Activated T-helper 17 cell treated with anti-CD3 and anti-CD28 coated beads, Interleukin-2, amount 50 U/mL, for 72 hours (primary cell): Measurements from ENCODE around the gene CAPZA2. TPM values are rescaled to one million over a fixed set of nuclear protein-coding genes. Genes with fewer than 3 reads are reported as not detected.

Experiments
- ATAC-seq: fragments of 150-1000 bp; cut with Tn5 transposase; replicated peaks from 2 replicates; pipeline ENCODE4 v1.10.0; 2021; ENCODE audit warnings: mild to moderate bottlenecking, moderate library complexity
- H3K27ac Mint-ChIP-seq: one replicate; pipeline ENCODE4 v1.8.0; 2022; ENCODE audit warnings: mixed read lengths
- H3K27me3 Mint-ChIP-seq: one replicate; pipeline ENCODE4 v1.8.0; 2022; ENCODE audit warnings: mixed read lengths
- H3K36me3 Mint-ChIP-seq: one replicate; pipeline ENCODE4 v1.8.0; 2022; ENCODE audit warnings: low read depth, mild to moderate bottlenecking, mixed read lengths
- H3K4me1 Mint-ChIP-seq: one replicate; pipeline ENCODE4 v1.8.0; 2022; ENCODE audit warnings: mixed read lengths
- H3K4me3 Mint-ChIP-seq: one replicate; pipeline ENCODE4 v1.8.0; 2022; ENCODE audit warnings: mild to moderate bottlenecking, mixed read lengths
- H3K9me3 Mint-ChIP-seq: one replicate; pipeline ENCODE4 v1.8.0; 2022; ENCODE audit warnings: mixed read lengths
- total RNA-seq, 2 donors: library from RNA; stranded (reverse); gene quantifications; one replicate each; pipeline ENCODE4 v1.2.3, GENCODE V29; 2022

Gene CAPZA2
- total RNA-seq, 2 donors from 2014 or later = 108 to 181 TPM

DNA sequence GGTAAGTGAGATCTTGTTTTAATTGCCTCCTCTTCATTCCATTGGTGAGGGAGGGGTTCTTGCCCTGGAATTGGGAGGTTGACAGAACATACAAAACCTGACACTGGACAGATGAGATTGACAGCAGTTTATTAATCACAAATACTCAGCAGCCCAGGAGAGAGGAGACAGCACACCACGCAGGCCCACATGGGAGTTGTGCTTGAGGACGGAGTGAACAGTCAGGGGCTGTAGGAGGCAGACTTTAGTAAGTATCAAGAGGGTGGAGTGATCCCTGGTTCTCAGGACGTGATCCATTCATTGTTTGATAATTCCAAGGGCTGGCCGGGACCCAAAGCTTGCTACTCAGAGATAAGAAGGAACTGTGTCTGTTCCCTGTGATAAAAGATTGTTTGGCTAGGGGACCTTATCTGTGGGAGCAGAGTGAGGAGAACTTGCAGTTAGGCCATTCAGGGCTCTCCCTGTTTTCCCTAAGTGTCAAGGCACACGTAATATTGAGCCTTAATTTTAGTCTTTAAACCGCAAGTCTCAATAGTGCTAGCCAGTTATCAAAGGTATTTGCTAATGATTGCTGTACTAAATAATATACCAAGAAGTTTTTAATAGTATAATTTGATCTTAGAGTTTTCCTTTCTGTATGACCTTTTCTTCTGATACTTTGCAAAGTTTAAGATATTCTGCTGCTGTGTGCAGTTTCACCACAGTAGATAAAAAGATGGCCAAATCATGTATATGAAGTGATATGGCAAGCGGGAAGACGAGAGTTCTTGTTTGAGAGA lies 14.5 kb downstream of the CAPZA2 start:
- Mint-ChIP-seq H3K27ac (no peak overlapping the region), H3K4me3 (no peak overlapping the region), H3K4me1 (peaks cover 13% of the 10 kb centered on the region), H3K27me3 (no peaks in the 10 kb centered on the region), H3K36me3 (peaks cover 48% of the 10 kb centered on the region), H3K9me3 (no peaks in the 10 kb centered on the region)
- no peak for ATAC-seq

DNA sequence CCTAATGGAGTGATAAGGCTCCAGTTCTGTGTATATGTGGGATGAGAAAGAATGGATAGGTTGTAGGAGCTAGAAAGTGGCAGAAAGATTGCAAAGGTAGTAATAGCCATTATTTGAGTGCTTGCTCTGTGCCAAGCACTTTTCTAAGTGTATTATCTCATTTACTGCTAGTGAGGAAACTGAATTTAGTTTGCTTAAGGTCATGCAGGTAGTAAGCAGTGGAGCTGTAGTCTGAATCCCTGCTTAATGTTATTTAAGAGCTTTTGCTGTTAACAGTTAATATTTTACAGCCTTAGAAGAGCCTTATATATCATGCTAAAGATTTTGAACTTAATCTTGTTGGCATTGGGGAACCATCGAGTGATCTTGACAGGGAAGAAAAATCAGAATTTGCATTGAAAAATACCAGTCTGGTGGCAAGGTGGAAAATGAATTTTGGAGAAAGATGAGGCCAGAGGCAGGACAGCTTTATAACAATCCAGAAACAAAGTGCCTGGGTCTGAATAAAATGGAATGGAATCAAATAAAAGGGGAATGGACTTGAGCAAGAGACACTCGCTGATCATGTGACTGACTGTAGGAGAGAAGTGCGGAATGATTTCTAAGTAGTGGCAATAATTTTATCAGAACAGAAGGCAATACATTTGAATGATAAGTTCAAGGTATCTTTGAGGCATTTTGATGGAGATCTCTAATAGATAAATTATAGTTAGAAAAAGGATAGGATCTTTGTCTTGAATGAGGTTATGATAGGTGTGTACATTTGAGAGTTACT lies 15.2 kb downstream of the CAPZA2 start:
- Mint-ChIP-seq H3K36me3 (peaks cover 45% of the 10 kb centered on the region), H3K9me3 (no peaks in the 10 kb centered on the region), H3K4me3 (no peak overlapping the region), H3K4me1 (peaks cover 10% of the 10 kb centered on the region), H3K27ac (no peak overlapping the region), H3K27me3 (no peaks in the 10 kb centered on the region)
- ATAC-seq = no peak

DNA sequence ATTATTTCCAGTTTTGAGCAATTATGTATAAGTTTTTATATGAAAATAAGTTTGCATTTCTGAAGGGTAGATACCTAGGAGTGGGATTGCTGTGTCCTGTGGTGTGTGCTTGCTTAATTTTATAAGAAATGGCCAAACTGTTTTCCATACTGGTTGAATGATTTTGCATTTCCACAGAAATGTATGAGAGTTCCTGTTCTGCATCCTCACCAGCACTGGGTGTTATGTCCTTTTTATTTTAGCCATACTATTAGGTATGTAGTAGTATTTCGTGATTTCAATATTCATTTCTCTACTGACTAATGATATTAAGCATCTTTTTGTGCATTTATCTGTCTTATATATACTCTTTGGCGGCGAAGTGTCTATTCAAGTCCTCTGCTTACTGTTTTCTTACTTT lies 22.3 kb downstream of the CAPZA2 start:
- H3K36me3 Mint-ChIP-seq = peaks cover 68% of the 10 kb centered on the region
- no peaks in the 10 kb centered on the region for H3K9me3 Mint-ChIP-seq
- H3K27ac Mint-ChIP-seq = no peak overlapping the region
- peaks cover 12% of the 10 kb centered on the region for H3K4me1 Mint-ChIP-seq
- H3K4me3 Mint-ChIP-seq = no peak overlapping the region
- no peak for ATAC-seq
- no peaks in the 10 kb centered on the region for H3K27me3 Mint-ChIP-seq

DNA sequence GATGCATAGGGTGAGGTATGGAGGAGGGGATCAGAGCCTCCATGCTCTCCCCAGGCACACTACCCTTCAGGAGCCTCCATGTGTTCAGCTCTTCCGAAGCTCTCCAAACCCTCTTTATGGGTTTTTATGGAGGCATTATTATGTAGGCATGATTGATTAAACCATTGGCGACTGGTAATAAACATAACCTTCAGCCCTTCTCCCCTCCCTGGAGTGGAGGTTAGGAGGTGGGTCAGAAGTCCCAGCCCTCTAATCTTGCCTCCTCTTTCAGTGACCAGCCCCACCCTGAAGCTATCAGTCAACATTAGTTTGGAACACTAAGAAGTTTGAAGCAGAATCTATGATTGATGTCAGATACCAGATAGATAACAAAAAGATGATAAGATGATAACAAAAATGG lies 23.3 kb downstream of the CAPZA2 start:
- Mint-ChIP-seq H3K27ac (peak overlapping the region; percentile 17), H3K4me1 (peaks cover 12% of the 10 kb centered on the region), H3K27me3 (no peaks in the 10 kb centered on the region), H3K4me3 (no peak overlapping the region), H3K9me3 (no peaks in the 10 kb centered on the region), H3K36me3 (peaks cover 67% of the 10 kb centered on the region)
- no peak for ATAC-seq

DNA sequence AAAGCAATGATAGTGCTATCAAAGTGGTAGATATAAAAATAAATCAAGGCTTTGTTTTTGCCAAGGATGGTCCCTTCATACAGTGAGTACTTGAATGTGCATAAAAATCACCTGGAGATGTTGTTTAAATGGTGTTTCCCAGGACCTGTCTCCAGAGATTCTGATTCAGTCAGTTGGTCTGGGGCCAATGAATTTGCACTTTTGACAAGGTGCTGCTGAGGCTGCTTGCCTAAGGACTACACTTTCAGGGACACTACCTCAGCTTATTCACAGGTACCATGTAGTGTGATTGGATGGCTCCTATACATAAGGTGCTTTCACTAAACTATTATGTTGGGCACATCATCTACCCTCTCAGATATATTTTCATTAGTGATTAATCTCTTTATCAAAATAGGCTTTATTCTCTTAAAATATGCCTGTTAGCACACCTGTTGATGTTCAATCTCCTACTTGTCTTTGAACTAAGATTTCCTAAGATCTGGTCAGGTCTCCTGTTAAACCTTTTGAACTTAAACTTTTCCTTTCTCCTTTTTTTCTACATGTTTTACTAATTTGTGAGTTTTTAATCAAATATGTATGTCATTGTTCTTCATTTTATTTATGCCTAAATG lies 24.3 kb downstream of the CAPZA2 start:
- no peak for ATAC-seq
- Mint-ChIP-seq H3K4me1 (peaks cover 12% of the 10 kb centered on the region), H3K27me3 (no peaks in the 10 kb centered on the region), H3K27ac (peak overlapping the region; percentile 17), H3K4me3 (no peak overlapping the region), H3K36me3 (peaks cover 64% of the 10 kb centered on the region), H3K9me3 (no peaks in the 10 kb centered on the region)

DNA sequence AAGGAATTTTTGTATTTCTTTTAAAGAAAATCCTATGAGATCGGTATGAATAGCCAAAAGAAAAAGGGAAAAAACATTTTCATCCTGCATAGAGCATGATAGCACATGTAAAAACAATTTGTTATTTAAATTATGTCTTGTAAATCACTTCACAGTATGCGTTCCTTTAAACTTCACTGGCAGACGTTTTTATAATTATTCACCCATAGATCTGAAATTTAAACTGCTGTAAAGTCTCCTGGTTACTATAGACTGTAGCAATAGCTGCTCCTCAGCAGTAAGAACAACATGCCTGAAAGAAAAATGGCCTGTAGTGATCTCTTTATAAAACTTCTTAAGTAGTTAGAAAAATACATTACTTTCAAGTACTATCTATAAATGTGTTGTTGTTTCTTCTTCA lies 26.5 kb downstream of the CAPZA2 start:
- Mint-ChIP-seq H3K4me3 (no peak overlapping the region), H3K9me3 (no peaks in the 10 kb centered on the region), H3K27me3 (no peaks in the 10 kb centered on the region), H3K36me3 (peaks cover 87% of the 10 kb centered on the region), H3K27ac (no peak overlapping the region), H3K4me1 (peaks cover 17% of the 10 kb centered on the region)
- no peak for ATAC-seq

DNA sequence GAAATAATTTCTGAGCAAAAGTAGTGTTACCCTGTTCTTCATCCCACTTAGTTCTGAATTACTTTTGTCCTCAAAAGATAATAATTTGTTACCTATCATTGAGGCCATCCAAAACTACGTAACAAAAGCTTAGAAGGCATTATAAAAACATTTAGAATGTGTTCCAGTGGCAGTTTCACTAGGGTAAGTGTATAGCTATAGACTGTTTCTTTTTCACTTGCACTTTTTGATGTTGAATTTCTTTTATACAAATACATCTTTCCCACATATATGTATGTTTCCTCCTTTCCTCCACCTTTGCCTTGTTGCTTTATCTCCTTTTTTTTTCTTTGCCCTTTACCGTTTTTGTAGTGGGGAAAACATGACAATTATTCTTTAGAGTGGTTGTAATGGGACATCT lies 33.5 kb downstream of the CAPZA2 start:
- ATAC-seq = no peak
- peaks cover 85% of the 10 kb centered on the region for H3K36me3 Mint-ChIP-seq
- no peaks in the 10 kb centered on the region for H3K9me3 Mint-ChIP-seq
- no peak overlapping the region for H3K4me3 Mint-ChIP-seq
- H3K27me3 Mint-ChIP-seq = no peaks in the 10 kb centered on the region
- H3K4me1 Mint-ChIP-seq = peaks cover 17% of the 10 kb centered on the region
- peak overlapping the region; percentile 18 for H3K27ac Mint-ChIP-seq

DNA sequence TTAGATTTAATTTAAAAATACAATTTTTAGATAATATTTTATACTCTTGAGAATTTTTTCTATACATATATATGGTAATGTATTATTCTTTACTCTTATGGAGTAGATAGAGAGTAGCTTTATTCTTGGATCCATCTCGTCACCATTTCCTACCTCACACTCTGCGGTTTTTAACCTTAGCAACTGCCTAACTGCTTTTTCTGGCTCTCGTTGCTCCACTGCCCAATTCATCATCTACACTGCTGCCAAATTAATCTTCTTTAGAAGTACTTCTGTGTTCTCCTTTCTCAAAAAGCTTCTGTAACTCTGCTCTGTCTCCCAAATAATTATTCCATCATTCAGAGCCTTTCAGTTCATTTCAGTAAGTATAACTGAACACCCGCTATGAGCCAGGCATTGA lies 35.3 kb downstream of the CAPZA2 start:
- H3K36me3 Mint-ChIP-seq = peaks cover 86% of the 10 kb centered on the region
- no peak overlapping the region for H3K27ac Mint-ChIP-seq
- H3K4me3 Mint-ChIP-seq = no peak overlapping the region
- peaks cover 16% of the 10 kb centered on the region for H3K4me1 Mint-ChIP-seq
- no peaks in the 10 kb centered on the region for H3K27me3 Mint-ChIP-seq
- H3K9me3 Mint-ChIP-seq = no peaks in the 10 kb centered on the region
- ATAC-seq = no peak

DNA sequence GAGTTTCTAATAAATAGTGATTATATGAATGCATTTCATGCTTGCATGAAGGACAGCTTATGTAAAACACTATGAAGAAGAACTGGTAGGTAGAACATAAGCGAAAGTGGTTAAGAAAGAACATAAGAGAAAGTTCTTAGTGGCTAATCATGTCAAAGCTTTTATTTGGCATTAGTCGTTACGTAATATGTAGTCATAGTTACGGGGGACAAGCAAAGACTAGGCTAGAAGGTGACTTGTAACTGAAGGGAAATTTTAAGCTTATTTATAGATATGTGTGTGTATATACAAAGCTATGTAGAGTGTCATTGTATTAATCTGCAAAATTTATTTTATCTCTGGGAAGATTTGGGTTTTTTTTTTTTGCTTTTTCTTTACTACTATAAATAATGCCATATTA lies 36.9 kb downstream of the CAPZA2 start:
- Mint-ChIP-seq H3K27ac (no peak overlapping the region), H3K9me3 (no peaks in the 10 kb centered on the region), H3K4me3 (no peak overlapping the region), H3K36me3 (peaks cover 86% of the 10 kb centered on the region), H3K27me3 (no peaks in the 10 kb centered on the region), H3K4me1 (peaks cover 13% of the 10 kb centered on the region)
- no peak for ATAC-seq

DNA sequence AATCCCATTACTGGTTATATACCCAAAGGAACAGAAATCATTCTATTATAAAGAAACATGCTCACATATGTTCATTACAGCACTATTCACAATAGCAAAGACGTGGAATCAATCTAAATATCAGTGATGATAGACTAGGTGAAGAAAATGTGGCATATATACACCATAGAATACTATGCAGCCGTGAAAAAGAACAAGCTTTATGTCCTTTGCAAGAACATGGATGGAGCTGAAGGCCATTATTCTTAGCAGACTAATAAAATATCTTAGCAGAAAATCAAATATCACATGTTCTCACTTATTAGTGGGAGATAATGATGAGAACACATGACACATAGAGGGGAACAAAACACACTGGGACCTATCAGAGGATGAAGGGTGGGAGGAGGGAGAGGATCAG lies 38.8 kb downstream of the CAPZA2 start:
- Mint-ChIP-seq H3K9me3 (no peaks in the 10 kb centered on the region), H3K27ac (no peak overlapping the region), H3K27me3 (no peaks in the 10 kb centered on the region), H3K4me1 (peaks cover 11% of the 10 kb centered on the region), H3K4me3 (no peak overlapping the region), H3K36me3 (peaks cover 89% of the 10 kb centered on the region)
- no peak for ATAC-seq

DNA sequence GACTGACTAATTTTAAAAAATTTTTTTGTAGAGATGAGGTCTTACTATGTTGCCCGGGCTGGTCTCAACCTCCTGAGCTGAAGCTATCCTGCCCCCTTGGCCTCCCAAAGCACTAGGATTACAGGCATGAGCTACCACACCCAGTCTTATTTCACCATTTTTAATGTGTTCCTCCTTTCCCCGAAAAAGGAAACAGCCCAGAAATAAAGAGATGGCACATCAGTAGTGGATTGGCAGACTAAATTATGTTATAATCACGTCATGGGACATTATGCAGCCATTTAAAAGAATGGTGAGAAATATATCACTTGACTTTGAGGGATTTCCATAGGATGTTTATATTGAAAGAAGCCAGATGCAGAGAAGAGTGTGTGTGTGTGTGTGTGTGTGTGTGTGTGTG lies 40.5 kb downstream of the CAPZA2 start:
- Mint-ChIP-seq H3K4me1 (peaks cover 5% of the 10 kb centered on the region), H3K36me3 (peaks cover 85% of the 10 kb centered on the region), H3K27me3 (no peaks in the 10 kb centered on the region), H3K27ac (no peak overlapping the region), H3K9me3 (no peaks in the 10 kb centered on the region), H3K4me3 (no peak overlapping the region)
- ATAC-seq = no peak

DNA sequence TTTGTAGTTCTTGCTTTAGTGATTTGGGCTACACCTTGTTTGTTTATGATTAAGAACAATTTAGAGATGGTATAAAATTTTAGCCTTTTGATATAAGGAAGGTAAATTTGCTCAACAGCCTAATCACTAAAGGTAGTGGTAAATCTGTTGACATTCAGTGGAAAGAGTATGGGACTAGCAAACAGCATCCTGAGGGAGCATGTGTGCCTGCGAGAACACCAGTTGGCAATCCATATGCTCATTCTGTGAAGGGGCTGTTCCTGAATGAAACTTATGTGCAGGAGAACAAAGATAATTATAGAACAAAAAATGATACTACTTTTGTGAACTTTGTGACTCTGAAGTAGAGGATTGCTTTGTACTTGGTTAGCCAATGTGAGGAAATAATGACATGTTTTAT lies 44.0 kb downstream of the CAPZA2 start:
- Mint-ChIP-seq H3K27ac (no peak overlapping the region), H3K9me3 (no peaks in the 10 kb centered on the region), H3K4me3 (no peak overlapping the region), H3K4me1 (no peaks in the 10 kb centered on the region), H3K36me3 (peaks cover 86% of the 10 kb centered on the region), H3K27me3 (no peaks in the 10 kb centered on the region)
- ATAC-seq = no peak

DNA sequence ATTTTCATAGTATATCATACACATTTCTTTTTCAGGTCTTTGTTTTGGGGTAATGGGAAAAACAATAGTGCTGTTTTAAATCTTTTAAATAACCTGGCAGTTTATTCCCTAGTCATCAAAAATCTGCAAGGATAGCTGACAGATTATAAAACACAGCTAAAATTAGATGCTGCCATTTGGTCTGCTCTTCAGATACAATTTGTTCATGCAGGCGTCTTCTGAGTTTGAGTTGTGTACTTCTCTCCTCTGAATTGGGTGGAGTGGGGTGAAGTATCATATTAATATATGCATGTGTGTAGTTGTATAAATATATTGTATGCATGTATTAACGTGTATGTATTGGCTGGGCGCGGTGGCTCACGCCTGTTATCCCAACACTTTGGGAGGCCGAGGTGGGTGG lies 48.0 kb downstream of the CAPZA2 start:
- Mint-ChIP-seq H3K9me3 (no peaks in the 10 kb centered on the region), H3K36me3 (peaks cover 92% of the 10 kb centered on the region), H3K4me1 (no peaks in the 10 kb centered on the region), H3K27ac (no peak overlapping the region), H3K27me3 (no peaks in the 10 kb centered on the region), H3K4me3 (no peak overlapping the region)
- no peak for ATAC-seq

DNA sequence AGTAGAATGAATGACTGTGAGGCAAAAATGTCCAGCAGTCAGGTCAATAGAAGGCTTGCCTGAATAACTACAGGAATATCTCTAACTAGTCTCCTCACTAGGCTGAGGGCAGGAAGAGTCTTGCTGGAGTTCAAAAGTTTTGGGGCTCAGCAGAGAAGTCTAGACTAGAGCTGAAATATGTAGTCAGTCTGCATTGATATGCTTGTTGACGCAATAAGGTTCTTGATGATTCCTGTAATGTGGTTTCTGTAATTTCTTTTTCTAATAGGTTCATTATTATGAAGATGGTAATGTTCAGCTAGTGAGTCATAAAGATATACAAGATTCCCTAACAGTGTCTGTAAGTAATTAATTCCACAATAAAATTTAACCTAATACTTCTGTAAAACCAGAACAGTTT lies 49.4 kb downstream of the CAPZA2 start:
- Mint-ChIP-seq H3K36me3 (peaks cover 92% of the 10 kb centered on the region), H3K9me3 (no peaks in the 10 kb centered on the region), H3K4me1 (no peaks in the 10 kb centered on the region), H3K4me3 (no peak overlapping the region), H3K27me3 (no peaks in the 10 kb centered on the region), H3K27ac (no peak overlapping the region)
- no peak for ATAC-seq
